ENCODE measurements around the gene KLHL26. TPM values are rescaled to one million over a fixed set of nuclear protein-coding genes. Genes with fewer than 3 reads are reported as not detected.

The KLHL26 gene
- total and polyA plus RNA-seq, 8 donors = 4.3 to 10.4 (median 6.2) TPM

- Histone ChIP-seq H3K4me3 (no peak overlapping the region), H3K27me3 (no peaks in the 10 kb centered on the region), H3K4me1 (no peaks in the 10 kb centered on the region), H3K9me3 (no peaks in the 10 kb centered on the region), H3K36me3 (peaks cover 0 to 40% of the 10 kb centered on the region in 2 donors), H3K27ac (no peak overlapping the region)
- intact Hi-C loops (cut with DNase I) = loop anchor here in 1 of 2 donors (10.0 kb wide), 1 partner anchor 77 kb away; no protein-coding TSS in a partner anchor
- ATAC-seq (no peak), DNase-seq (no peak)
- TF ChIP-seq, protein P1, sequence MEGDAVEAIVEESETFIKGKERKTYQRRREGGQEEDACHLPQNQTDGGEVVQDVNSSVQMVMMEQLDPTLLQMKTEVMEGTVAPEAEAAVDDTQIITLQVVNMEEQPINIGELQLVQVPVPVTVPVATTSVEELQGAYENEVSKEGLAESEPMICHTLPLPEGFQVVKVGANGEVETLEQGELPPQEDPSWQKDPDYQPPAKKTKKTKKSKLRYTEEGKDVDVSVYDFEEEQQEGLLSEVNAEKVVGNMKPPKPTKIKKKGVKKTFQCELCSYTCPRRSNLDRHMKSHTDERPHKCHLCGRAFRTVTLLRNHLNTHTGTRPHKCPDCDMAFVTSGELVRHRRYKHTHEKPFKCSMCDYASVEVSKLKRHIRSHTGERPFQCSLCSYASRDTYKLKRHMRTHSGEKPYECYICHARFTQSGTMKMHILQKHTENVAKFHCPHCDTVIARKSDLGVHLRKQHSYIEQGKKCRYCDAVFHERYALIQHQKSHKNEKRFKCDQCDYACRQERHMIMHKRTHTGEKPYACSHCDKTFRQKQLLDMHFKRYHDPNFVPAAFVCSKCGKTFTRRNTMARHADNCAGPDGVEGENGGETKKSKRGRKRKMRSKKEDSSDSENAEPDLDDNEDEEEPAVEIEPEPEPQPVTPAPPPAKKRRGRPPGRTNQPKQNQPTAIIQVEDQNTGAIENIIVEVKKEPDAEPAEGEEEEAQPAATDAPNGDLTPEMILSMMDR (IDR thresholded peaks at IDR 0.05) = no peak
Measured at GRCh38 chr19:18672044-18672451, 35.2 kb downstream of the KLHL26 start.

GRCh38 chr19:18672606-18673337 is 35.9 kb downstream of the KLHL26 start:
- Histone ChIP-seq H3K27me3 (no peaks in the 10 kb centered on the region), H3K4me3 (no peak overlapping the region), H3K36me3 (peaks cover 0 to 32% of the 10 kb centered on the region in 2 donors), H3K4me1 (peaks cover 5 to 6% of the 10 kb centered on the region in 2 donors), H3K9me3 (no peaks in the 10 kb centered on the region), H3K27ac (no peak overlapping the region)
- TF ChIP-seq, protein P1 (IDR thresholded peaks at IDR 0.05) = no peak
- DNase-seq (no peak), ATAC-seq (no peak)
- intact Hi-C loops (cut with DNase I) = loop anchor here in 1 of 2 donors (10.0 kb wide), 1 partner anchor 78 kb away; no protein-coding TSS in a partner anchor

DNA sequence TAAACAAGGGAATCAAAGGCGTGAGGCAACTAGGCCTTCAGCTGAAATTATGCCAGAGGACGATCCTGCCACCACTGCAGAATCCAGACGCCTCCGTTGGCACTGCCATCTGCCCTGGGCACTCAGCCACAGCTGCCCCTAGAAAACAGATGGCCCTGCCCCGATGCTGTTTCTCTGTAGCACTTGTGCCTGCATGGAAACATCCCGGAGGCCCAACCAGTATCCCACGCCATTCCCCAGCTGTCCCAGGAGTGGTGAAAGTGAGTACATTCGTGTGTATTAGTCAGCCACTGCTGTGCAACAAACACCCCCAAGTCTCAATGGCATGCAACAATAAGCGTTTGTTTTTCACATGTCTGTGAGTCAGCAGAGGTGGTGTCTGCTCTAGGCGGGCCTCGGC is 37.8 kb downstream of the KLHL26 start:
- H3K27me3 ChIP-seq = no peaks in the 10 kb centered on the region
- TF ChIP-seq, protein P1 (IDR thresholded peaks at IDR 0.05) = no peak
- H3K36me3 ChIP-seq = peaks cover 0 to 14% of the 10 kb centered on the region in 2 donors
- ATAC-seq (no peak), DNase-seq (no peak)
- no peak overlapping the region for H3K27ac ChIP-seq
- H3K9me3 ChIP-seq = no peaks in the 10 kb centered on the region
- no peak overlapping the region for H3K4me3 ChIP-seq
- intact Hi-C loops (cut with DNase I) = loop anchor here in 1 of 2 donors (10.0 kb wide), 1 partner anchor 80 kb away; no protein-coding TSS in a partner anchor
- peaks cover 11 to 20% of the 10 kb centered on the region in 2 donors for H3K4me1 ChIP-seq

DNA sequence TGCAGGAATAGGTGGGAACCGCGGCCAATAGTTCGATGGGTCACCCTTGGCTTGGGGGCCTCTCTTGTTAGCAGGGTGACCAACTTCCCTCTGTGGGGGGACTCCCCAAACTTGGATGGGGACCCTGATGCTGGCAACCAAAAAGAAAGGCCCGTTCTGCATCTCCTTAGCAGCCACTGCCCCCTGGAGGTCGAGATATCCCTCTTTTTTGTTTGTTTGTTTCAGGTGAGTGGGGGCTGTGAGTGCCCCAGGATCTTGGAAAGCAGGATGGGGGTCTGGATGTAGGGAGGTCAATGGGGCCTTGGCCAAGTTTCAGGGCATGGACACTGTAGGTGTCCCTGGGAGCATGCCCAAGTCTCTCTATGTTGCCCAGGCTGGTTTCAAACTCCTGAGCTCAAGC is 39.0 kb downstream of the KLHL26 start:
- DNase-seq (no peak), ATAC-seq (no peak)
- intact Hi-C loops (cut with DNase I) = loop anchor here in 1 of 2 donors (10.0 kb wide), 1 partner anchor 81 kb away; no protein-coding TSS in a partner anchor
- peaks cover 11 to 20% of the 10 kb centered on the region in 2 donors for H3K4me1 ChIP-seq
- H3K4me3 ChIP-seq = no peak overlapping the region
- no peak overlapping the region for H3K27ac ChIP-seq
- H3K27me3 ChIP-seq = no peaks in the 10 kb centered on the region
- no peaks in the 10 kb centered on the region for H3K9me3 ChIP-seq
- TF ChIP-seq, protein P1 (IDR thresholded peaks at IDR 0.05) = peak in 1 of 2 donors; percentile 21
- H3K36me3 ChIP-seq = peaks cover 0 to 7% of the 10 kb centered on the region in 2 donors

DNA sequence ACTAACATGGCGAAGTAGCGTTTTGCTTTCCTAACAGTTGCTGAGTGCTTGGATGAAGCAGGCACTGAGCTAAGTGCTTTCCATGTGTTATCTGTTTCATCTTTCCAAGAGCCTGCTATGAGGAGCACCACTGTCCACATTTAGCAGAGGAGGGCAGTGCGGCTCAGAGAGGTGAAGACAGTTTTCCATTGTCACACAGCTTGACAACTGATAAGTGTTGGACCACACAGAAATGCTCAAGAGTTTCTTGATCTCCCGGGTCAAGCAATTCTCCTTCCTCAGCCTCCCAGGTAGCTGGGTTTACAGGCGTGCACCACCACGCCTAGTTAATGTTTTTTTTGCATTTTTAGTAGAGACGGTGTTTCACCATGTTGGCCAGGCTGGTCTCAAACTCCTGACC is 39.9 kb downstream of the KLHL26 start:
- H3K27ac ChIP-seq = no peak overlapping the region
- H3K4me3 ChIP-seq = no peak overlapping the region
- TF ChIP-seq, protein P1 (IDR thresholded peaks at IDR 0.05) = no peak
- DNase-seq = no peak
- intact Hi-C loops (cut with DNase I) = loop anchor here in 1 of 2 donors (10.0 kb wide), 1 partner anchor 82 kb away; no protein-coding TSS in a partner anchor
- no peaks in the 10 kb centered on the region for H3K27me3 ChIP-seq
- H3K4me1 ChIP-seq = peaks cover 11 to 20% of the 10 kb centered on the region in 2 donors
- H3K36me3 ChIP-seq = no peaks in the 10 kb centered on the region
- H3K9me3 ChIP-seq = no peaks in the 10 kb centered on the region
- ATAC-seq = no peak

All from left lung (tissue), 10 donors.